Measurements from ENCODE around the gene IWS1. TPM values are rescaled to one million over a fixed set of nuclear protein-coding genes. Genes with fewer than 3 reads are reported as not detected.

The IWS1 gene
- total and polyA plus RNA-seq, 10 of the 15 experiments (the other 5 are each of a cell fraction or from before 2014, with no cell fraction given): 21.9 to 68.9 (median 45.8) TPM

DNA sequence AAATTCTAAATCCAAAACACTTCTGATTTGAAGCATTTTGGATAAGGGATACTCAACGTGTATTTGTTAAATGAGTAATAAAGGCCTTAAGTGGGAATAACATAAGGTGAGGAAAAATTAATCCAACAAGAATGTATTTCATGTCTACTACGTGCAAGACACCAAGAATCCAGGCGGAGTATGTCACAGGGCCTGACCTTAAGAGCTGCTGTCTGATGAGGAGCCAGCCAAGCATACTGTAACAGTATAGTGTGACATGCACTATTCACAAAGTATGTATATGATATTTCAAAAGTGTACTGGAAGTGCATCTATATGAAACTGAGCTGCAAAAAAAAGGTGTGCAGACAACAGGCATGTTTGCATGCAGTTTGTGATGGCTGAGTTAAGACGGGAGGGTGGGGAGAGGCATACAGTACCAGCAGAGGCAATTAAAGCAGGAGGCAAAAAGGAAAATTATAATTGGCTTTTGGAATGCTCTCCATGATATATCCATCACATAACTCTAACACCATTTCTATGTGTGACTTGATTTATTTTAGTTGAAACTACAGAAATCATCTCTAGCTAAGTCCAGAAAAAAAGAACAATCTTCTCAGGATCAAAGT, 18.2 kb downstream of the IWS1 start (continued):
- TF ChIP-seq CEBPB (IDR thresholded peaks at IDR 0.05; ENCODE audit: borderline replicate concordance in 1 of 2, low read depth in 2 of 2, low read length in 2 of 2) (no peak), BRCA1 (IDR thresholded peaks at IDR 0.05; ENCODE audit: low read depth, low read length) (no peak), SIN3A (IDR thresholded peaks at IDR 0.05; ENCODE audit: low read depth, low read length) (no peak), FOXM1 (IDR thresholded peaks at IDR 0.05; ENCODE audit: low read depth, low read length) (no peak), TAF1 (IDR thresholded peaks at IDR 0.05; ENCODE audit: borderline replicate concordance, low read depth, low read length) (no peak), MTA3 (IDR thresholded peaks at IDR 0.05; ENCODE audit: borderline replicate concordance, low read length) (no peak), NFIC (IDR thresholded peaks at IDR 0.05; ENCODE audit: low read depth, low read length) (no peak), TCF12 (IDR thresholded peaks at IDR 0.05; ENCODE audit: low read depth, low read length) (no peak)
- TF ChIP-seq, protein P1, sequence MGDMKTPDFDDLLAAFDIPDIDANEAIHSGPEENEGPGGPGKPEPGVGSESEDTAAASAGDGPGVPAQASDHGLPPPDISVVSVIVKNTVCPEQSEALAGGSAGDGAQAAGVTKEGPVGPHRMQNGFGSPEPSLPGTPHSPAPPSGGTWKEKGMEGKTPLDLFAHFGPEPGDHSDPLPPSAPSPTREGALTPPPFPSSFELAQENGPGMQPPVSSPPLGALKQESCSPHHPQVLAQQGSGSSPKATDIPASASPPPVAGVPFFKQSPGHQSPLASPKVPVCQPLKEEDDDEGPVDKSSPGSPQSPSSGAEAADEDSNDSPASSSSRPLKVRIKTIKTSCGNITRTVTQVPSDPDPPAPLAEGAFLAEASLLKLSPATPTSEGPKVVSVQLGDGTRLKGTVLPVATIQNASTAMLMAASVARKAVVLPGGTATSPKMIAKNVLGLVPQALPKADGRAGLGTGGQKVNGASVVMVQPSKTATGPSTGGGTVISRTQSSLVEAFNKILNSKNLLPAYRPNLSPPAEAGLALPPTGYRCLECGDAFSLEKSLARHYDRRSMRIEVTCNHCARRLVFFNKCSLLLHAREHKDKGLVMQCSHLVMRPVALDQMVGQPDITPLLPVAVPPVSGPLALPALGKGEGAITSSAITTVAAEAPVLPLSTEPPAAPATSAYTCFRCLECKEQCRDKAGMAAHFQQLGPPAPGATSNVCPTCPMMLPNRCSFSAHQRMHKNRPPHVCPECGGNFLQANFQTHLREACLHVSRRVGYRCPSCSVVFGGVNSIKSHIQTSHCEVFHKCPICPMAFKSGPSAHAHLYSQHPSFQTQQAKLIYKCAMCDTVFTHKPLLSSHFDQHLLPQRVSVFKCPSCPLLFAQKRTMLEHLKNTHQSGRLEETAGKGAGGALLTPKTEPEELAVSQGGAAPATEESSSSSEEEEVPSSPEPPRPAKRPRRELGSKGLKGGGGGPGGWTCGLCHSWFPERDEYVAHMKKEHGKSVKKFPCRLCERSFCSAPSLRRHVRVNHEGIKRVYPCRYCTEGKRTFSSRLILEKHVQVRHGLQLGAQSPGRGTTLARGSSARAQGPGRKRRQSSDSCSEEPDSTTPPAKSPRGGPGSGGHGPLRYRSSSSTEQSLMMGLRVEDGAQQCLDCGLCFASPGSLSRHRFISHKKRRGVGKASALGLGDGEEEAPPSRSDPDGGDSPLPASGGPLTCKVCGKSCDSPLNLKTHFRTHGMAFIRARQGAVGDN (IDR thresholded peaks at IDR 0.05): no peak
- TF ChIP-seq, protein P2, sequence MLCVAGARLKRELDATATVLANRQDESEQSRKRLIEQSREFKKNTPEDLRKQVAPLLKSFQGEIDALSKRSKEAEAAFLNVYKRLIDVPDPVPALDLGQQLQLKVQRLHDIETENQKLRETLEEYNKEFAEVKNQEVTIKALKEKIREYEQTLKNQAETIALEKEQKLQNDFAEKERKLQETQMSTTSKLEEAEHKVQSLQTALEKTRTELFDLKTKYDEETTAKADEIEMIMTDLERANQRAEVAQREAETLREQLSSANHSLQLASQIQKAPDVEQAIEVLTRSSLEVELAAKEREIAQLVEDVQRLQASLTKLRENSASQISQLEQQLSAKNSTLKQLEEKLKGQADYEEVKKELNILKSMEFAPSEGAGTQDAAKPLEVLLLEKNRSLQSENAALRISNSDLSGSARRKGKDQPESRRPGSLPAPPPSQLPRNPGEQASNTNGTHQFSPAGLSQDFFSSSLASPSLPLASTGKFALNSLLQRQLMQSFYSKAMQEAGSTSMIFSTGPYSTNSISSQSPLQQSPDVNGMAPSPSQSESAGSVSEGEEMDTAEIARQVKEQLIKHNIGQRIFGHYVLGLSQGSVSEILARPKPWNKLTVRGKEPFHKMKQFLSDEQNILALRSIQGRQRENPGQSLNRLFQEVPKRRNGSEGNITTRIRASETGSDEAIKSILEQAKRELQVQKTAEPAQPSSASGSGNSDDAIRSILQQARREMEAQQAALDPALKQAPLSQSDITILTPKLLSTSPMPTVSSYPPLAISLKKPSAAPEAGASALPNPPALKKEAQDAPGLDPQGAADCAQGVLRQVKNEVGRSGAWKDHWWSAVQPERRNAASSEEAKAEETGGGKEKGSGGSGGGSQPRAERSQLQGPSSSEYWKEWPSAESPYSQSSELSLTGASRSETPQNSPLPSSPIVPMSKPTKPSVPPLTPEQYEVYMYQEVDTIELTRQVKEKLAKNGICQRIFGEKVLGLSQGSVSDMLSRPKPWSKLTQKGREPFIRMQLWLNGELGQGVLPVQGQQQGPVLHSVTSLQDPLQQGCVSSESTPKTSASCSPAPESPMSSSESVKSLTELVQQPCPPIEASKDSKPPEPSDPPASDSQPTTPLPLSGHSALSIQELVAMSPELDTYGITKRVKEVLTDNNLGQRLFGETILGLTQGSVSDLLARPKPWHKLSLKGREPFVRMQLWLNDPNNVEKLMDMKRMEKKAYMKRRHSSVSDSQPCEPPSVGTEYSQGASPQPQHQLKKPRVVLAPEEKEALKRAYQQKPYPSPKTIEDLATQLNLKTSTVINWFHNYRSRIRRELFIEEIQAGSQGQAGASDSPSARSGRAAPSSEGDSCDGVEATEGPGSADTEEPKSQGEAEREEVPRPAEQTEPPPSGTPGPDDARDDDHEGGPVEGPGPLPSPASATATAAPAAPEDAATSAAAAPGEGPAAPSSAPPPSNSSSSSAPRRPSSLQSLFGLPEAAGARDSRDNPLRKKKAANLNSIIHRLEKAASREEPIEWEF (IDR thresholded peaks at IDR 0.05; ENCODE audit: insufficient replicate concordance, low read depth, low read length): no peak

Data from GM12878 (cell line).